Sigmoid colon (tissue), 4 donors: ENCODE data around the gene CDK5.

Experiments used
- EP300 ChIP-seq, 4 donors: sonication (generic); formaldehyde crosslinking; IDR thresholded peaks; one replicate each; pipeline ENCODE4 v1.6.1; 2017; ENCODE audit warnings: antibody characterized with exemption in 4 of 4
- POLR2A ChIP-seq, 2 donors: fragments of 450-650 bp; IDR thresholded peaks; one replicate each; pipeline ENCODE4 v1.6.1; 2016; ENCODE audit warnings: antibody characterized with exemption in 2 of 2, mild to moderate bottlenecking in 2 of 2, moderate library complexity in 2 of 2
- TF ChIP-seq, protein P1 (sequence below), 4 experiments: fragments of 450-650 bp in 3 of 4; fragments of 200-600 bp in 1 of 4; IDR thresholded peaks; one replicate each; pipeline ENCODE4 v1.5.1; 2016 to 2019; ENCODE audit warnings: antibody characterized with exemption in 4 of 4, mild to moderate bottlenecking in 3 of 4, moderate library complexity in 2 of 4

DNA sequence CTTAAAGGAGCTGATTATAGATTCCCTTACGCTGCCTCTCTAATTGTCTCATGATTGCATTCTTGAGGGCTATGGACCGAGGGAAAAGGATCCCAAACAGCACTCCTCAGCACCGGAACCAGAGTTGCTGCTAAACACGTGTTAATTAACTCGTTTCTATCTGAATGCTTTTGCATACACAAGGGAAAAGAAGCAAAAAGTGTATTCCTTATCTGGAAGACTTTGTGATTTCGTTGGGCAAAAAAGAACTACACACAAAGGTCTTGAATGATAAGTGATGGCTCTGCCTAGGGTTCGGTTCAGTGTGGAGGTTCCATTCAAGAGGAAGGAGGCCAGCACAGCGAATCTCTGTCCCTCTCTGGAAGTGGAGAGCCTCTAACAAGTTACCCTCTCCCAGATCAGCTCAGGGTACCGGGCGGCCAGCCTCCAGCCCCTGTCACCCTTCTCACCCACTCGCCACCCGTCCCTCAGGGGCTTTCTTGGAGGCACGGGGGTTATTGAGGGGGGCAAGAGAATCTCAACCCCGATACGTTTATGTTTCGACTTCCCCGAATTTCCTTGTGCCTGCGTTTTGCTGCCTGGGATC lies 1.2 kb upstream of the CDK5 start:
- TF ChIP-seq, protein P1, sequence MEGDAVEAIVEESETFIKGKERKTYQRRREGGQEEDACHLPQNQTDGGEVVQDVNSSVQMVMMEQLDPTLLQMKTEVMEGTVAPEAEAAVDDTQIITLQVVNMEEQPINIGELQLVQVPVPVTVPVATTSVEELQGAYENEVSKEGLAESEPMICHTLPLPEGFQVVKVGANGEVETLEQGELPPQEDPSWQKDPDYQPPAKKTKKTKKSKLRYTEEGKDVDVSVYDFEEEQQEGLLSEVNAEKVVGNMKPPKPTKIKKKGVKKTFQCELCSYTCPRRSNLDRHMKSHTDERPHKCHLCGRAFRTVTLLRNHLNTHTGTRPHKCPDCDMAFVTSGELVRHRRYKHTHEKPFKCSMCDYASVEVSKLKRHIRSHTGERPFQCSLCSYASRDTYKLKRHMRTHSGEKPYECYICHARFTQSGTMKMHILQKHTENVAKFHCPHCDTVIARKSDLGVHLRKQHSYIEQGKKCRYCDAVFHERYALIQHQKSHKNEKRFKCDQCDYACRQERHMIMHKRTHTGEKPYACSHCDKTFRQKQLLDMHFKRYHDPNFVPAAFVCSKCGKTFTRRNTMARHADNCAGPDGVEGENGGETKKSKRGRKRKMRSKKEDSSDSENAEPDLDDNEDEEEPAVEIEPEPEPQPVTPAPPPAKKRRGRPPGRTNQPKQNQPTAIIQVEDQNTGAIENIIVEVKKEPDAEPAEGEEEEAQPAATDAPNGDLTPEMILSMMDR (IDR thresholded peaks at IDR 0.05): no peak
- TF ChIP-seq EP300 (IDR thresholded peaks at IDR 0.05): no peak
- TF ChIP-seq POLR2A (IDR thresholded peaks at IDR 0.05): no peak
